Muscle layer of duodenum (tissue), 2 donors: Measurements from ENCODE around the gene AK5.

Source experiments
- H3K27ac ChIP-seq: one replicate; pipeline ENCODE4 v1.7.0; 2013; ENCODE audit warnings: mild to moderate bottlenecking, low read length
- H3K27me3 ChIP-seq: one replicate; pipeline ENCODE4 v1.7.0; 2013; ENCODE audit warnings: low read depth, mild to moderate bottlenecking, control low read depth, low read length
- H3K36me3 ChIP-seq, 2 donors: one replicate each; pipeline ENCODE4 v1.7.0; 2013; ENCODE audit warnings: low read length in 2 of 2, control low read depth in 1 of 2, mild to moderate bottlenecking in 1 of 2; ENCODE audit not compliant: insufficient read depth in 2 of 2, control insufficient read depth in 1 of 2
- H3K4me1 ChIP-seq, 2 donors: one replicate each; pipeline ENCODE4 v1.7.0; 2013; ENCODE audit warnings: low read length in 2 of 2, mild to moderate bottlenecking in 2 of 2, control low read depth in 1 of 2, moderate library complexity in 1 of 2; ENCODE audit not compliant: insufficient read depth in 2 of 2, control insufficient read depth in 1 of 2
- H3K4me3 ChIP-seq, 2 donors: one replicate each; pipeline ENCODE4 v1.7.0; 2013; ENCODE audit warnings: low read length in 2 of 2, low read depth in 1 of 2, mild to moderate bottlenecking in 1 of 2
- H3K9me3 ChIP-seq, 2 donors: one replicate each; pipeline ENCODE4 v1.7.0; 2013; ENCODE audit warnings: low read length in 2 of 2, control low read depth in 1 of 2, mild to moderate bottlenecking in 1 of 2; ENCODE audit not compliant: control insufficient read depth in 1 of 2
- donor health status: healthy.

The AK5 gene

GRCh38 chr1:77322061-77322900, 40.5 kb downstream of the AK5 start:
- Histone ChIP-seq H3K27me3 (no peaks in the 10 kb centered on the region), H3K27ac (no peak overlapping the region), H3K4me1 (no peaks in the 10 kb centered on the region), H3K9me3 (no peaks in the 10 kb centered on the region), H3K4me3 (no peak overlapping the region), H3K36me3 (no peaks in the 10 kb centered on the region)

DNA sequence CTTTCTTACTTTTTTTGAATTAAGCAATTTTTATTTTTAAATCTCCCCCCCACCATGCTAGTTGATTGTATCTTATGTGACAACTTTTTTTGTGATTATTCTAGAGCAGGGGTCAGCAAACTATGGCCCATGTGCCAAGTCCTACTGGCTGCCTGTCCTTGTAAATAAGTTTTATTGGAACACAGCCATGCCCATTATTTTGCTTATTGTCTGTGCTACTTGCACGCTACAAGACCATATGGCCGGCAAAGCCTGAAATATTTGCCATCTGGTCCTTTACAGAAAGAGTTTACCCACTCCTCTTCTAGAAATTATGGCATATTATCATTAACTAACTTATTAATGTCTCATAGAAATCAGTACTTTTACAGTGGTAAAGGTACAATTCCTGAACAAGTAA, 51.7 kb downstream of the AK5 start:
- Histone ChIP-seq H3K36me3 (no peaks in the 10 kb centered on the region), H3K27me3 (no peaks in the 10 kb centered on the region), H3K4me1 (no peaks in the 10 kb centered on the region), H3K4me3 (no peak overlapping the region), H3K9me3 (peaks cover 0 to 3% of the 10 kb centered on the region in 2 donors), H3K27ac (no peak overlapping the region)

DNA sequence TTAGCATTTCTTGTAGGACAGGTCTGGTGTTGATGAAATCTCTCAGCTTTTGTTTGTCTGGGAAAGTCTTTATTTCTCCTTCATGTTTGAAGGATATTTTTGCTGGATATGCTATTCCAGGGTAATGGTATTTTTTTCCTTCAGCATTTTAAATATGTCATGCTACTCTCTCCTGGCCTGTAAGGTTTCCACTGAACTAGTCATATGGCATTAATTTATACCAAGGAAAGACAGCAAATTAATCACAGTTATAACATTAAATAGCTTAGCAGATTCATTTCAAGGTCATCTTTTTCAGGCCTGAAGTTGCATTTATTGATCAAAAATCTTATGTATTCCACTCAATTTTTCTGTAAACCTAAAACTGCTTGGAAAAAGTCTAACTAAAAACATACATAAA, 54.9 kb downstream of the AK5 start:
- no peaks in the 10 kb centered on the region for H3K36me3 ChIP-seq
- no peak overlapping the region for H3K27ac ChIP-seq
- peaks cover 0 to 3% of the 10 kb centered on the region in 2 donors for H3K9me3 ChIP-seq
- no peaks in the 10 kb centered on the region for H3K4me1 ChIP-seq
- H3K27me3 ChIP-seq = no peaks in the 10 kb centered on the region
- H3K4me3 ChIP-seq = no peak overlapping the region

- no peak overlapping the region for H3K4me3 ChIP-seq
- no peak overlapping the region for H3K27ac ChIP-seq
- H3K36me3 ChIP-seq = no peaks in the 10 kb centered on the region
- peaks cover 0 to 1% of the 10 kb centered on the region in 2 donors for H3K9me3 ChIP-seq
- H3K4me1 ChIP-seq = no peaks in the 10 kb centered on the region
- H3K27me3 ChIP-seq = no peaks in the 10 kb centered on the region
Observed at GRCh38 chr1:77339326-77339725, 57.5 kb downstream of the AK5 start.

DNA sequence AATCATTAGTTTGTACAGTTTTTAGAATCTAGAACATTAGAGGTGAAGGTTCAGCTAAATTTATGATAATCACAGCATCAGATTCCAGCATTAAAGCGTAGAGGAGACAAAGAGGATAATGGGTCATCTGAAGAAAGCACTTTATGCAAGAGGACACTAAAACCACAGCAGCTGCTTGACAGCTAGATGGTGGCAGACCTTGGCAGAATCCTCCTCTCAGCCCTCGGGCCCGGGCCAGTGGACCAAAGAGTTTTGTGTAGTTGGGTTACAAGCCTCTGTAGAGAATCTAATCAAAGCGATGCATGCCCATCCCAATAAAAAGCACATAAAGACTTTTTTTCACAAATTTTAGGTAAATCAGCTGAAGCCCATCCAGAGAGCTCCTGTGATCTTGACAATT, 59.4 kb downstream of the AK5 start:
- Histone ChIP-seq H3K36me3 (no peaks in the 10 kb centered on the region), H3K4me3 (no peak overlapping the region), H3K4me1 (no peaks in the 10 kb centered on the region), H3K27ac (no peak overlapping the region), H3K27me3 (no peaks in the 10 kb centered on the region), H3K9me3 (no peaks in the 10 kb centered on the region)

GRCh38 chr1:77342745-77343144, 60.9 kb downstream of the AK5 start:
- no peaks in the 10 kb centered on the region for H3K4me1 ChIP-seq
- H3K36me3 ChIP-seq = no peaks in the 10 kb centered on the region
- H3K4me3 ChIP-seq = no peak overlapping the region
- no peaks in the 10 kb centered on the region for H3K27me3 ChIP-seq
- no peaks in the 10 kb centered on the region for H3K9me3 ChIP-seq
- no peak overlapping the region for H3K27ac ChIP-seq

GRCh38 chr1:77347646-77348045, 65.8 kb downstream of the AK5 start:
- Histone ChIP-seq H3K27me3 (no peaks in the 10 kb centered on the region), H3K4me1 (no peaks in the 10 kb centered on the region), H3K27ac (no peak overlapping the region), H3K36me3 (no peaks in the 10 kb centered on the region), H3K4me3 (no peak overlapping the region), H3K9me3 (no peaks in the 10 kb centered on the region)

DNA sequence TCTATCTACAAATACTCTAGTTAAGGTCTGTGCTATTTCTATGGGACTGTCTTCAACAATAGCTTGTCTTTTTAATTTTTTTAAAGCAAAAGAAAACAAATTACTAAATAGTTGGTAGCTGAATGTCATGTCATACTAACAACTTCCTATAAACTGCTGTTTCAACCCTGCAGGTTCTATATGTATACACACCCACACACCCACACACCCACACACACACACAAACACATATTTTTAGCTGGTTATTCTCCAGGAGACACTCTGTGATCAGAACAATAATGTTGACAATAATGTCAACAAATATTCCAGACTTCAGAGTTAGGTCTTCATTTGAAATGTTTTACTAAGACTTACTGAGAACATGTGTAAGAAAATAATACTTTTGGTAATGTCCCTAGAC, 66.7 kb downstream of the AK5 start:
- no peaks in the 10 kb centered on the region for H3K9me3 ChIP-seq
- no peak overlapping the region for H3K27ac ChIP-seq
- no peak overlapping the region for H3K4me3 ChIP-seq
- H3K36me3 ChIP-seq = no peaks in the 10 kb centered on the region
- H3K4me1 ChIP-seq = no peaks in the 10 kb centered on the region
- H3K27me3 ChIP-seq = no peaks in the 10 kb centered on the region

GRCh38 chr1:77349275-77349674, 67.5 kb downstream of the AK5 start:
- Histone ChIP-seq H3K27me3 (no peaks in the 10 kb centered on the region), H3K4me3 (no peak overlapping the region), H3K27ac (no peak overlapping the region), H3K36me3 (no peaks in the 10 kb centered on the region), H3K9me3 (no peaks in the 10 kb centered on the region), H3K4me1 (no peaks in the 10 kb centered on the region)

GRCh38 chr1:77350012-77350770, 68.4 kb downstream of the AK5 start:
- Histone ChIP-seq H3K27ac (no peak overlapping the region), H3K27me3 (no peaks in the 10 kb centered on the region), H3K4me3 (no peak overlapping the region), H3K9me3 (no peaks in the 10 kb centered on the region), H3K36me3 (no peaks in the 10 kb centered on the region), H3K4me1 (no peaks in the 10 kb centered on the region)

GRCh38 chr1:77354536-77354935, 72.7 kb downstream of the AK5 start:
- Histone ChIP-seq H3K27me3 (no peaks in the 10 kb centered on the region), H3K4me1 (no peaks in the 10 kb centered on the region), H3K27ac (no peak overlapping the region), H3K4me3 (no peak overlapping the region), H3K9me3 (no peaks in the 10 kb centered on the region), H3K36me3 (no peaks in the 10 kb centered on the region)
